ENCODE data around the gene THG1L. TPM values are rescaled to one million over a fixed set of nuclear protein-coding genes. Genes with fewer than 3 reads are reported as not detected.

THG1L gene
- total and polyA plus RNA-seq, 2 donors (not counting 1 experiment from before 2014, with no cell fraction given), result 16.1 to 37.3 TPM

DNA sequence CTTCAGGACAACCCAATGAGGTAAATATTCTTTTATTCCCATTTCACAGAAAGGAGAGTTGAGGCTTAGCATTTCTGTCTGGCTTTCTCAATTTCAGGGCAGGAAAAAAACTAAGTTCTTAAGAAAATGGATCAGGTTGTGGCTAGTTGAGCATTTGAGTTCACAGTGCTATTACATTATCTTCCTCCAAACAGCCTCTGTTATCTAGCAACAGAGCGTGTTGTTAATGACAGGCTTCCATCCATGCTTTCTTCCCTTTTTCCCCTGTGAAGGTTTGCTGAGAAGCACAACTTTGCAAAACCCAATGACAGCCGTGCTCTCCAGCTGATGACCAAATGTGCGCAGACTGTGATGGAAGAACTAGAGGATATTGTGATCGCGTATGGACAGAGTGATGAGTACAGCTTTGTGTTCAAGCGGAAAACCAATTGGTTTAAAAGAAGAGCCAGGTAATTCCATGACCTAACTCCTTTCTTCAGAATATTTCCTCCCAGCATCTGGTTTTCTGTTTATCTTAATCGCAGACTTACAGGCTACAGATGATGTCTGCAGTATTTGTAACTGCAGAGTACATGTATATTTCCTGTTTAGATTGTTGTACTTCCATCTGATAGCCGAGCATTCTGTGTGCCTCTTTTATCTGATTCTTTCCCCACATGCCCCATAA lies 1.5 kb downstream of the THG1L start:
- H3K27ac ChIP-seq (ENCODE audit: insufficient read depth, low read length), result no peak overlapping the region
- DNase-seq (ENCODE audit: low read depth in 2 of 2), result no peak

DNA sequence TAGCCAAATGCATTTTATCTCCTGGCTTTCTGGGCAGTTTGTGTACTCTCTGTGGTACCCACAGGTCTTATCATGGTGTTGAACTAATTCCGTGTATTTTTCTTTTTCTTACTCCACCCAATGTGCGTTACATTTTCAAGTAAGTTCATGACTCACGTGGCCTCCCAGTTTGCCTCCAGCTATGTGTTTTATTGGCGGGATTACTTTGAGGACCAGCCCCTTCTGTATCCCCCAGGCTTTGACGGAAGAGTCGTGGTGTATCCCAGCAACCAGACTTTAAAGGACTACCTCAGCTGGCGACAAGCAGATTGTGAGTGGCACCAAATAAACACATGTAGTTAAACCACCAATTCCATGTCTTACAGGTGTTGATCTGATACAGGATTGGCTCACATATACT lies 3.2 kb downstream of the THG1L start:
- DNase-seq (ENCODE audit: low read depth in 2 of 2), result no peak
- no peak for TF ChIP-seq EZH2 (IDR thresholded peaks at IDR 0.05; ENCODE audit: low read length, missing control alignments)
- TF ChIP-seq, protein P1, sequence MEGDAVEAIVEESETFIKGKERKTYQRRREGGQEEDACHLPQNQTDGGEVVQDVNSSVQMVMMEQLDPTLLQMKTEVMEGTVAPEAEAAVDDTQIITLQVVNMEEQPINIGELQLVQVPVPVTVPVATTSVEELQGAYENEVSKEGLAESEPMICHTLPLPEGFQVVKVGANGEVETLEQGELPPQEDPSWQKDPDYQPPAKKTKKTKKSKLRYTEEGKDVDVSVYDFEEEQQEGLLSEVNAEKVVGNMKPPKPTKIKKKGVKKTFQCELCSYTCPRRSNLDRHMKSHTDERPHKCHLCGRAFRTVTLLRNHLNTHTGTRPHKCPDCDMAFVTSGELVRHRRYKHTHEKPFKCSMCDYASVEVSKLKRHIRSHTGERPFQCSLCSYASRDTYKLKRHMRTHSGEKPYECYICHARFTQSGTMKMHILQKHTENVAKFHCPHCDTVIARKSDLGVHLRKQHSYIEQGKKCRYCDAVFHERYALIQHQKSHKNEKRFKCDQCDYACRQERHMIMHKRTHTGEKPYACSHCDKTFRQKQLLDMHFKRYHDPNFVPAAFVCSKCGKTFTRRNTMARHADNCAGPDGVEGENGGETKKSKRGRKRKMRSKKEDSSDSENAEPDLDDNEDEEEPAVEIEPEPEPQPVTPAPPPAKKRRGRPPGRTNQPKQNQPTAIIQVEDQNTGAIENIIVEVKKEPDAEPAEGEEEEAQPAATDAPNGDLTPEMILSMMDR (conservative IDR thresholded peaks at IDR 0.05 in 1 of 2, IDR thresholded peaks at IDR 0.05 in 1 of 2; ENCODE audit: low read depth in 1 of 2, low read length in 2 of 2), result no peak

More for the DNA sequence above, 1.5 kb downstream of the THG1L start:
- no peaks in the 10 kb centered on the region for H3K79me2 ChIP-seq (ENCODE audit: control insufficient read depth, insufficient read depth, low read length)
- no peaks in the 10 kb centered on the region for H3K9me3 ChIP-seq (ENCODE audit: control insufficient read depth, insufficient read depth, low read depth, low read length)
- H4K20me1 ChIP-seq (ENCODE audit: control insufficient read depth, extremely low read depth, insufficient read depth, low read length), result no peaks in the 10 kb centered on the region
- H3K4me3 ChIP-seq (replicated peaks in 1 of 4; ENCODE audit: control extremely low read depth in 1 of 4, insufficient read depth in 1 of 4, low read depth in 3 of 4, low read length in 4 of 4), result no peak overlapping the region
- H3K4me1 ChIP-seq (ENCODE audit: control insufficient read depth, extremely low read depth, insufficient read depth, low read length), result no peaks in the 10 kb centered on the region
- H3K36me3 ChIP-seq (ENCODE audit: control insufficient read depth, insufficient read depth, low read length), result no peaks in the 10 kb centered on the region
- H3K4me2 ChIP-seq (ENCODE audit: extremely low read depth, insufficient read depth, low read length), result no peak overlapping the region
- TF ChIP-seq, protein P1 (conservative IDR thresholded peaks at IDR 0.05 in 1 of 2, IDR thresholded peaks at IDR 0.05 in 1 of 2; ENCODE audit: low read depth in 1 of 2, low read length in 2 of 2), result no peak
- no peak for TF ChIP-seq EZH2 (IDR thresholded peaks at IDR 0.05; ENCODE audit: low read length, missing control alignments)
- H2AFZ ChIP-seq (ENCODE audit: low read length), result no peak overlapping the region
- H3K9ac ChIP-seq (ENCODE audit: insufficient read depth, low read length), result no peak overlapping the region
- H3K27me3 ChIP-seq (ENCODE audit: control insufficient read depth, insufficient read depth, low read length), result no peaks in the 10 kb centered on the region

DNA sequence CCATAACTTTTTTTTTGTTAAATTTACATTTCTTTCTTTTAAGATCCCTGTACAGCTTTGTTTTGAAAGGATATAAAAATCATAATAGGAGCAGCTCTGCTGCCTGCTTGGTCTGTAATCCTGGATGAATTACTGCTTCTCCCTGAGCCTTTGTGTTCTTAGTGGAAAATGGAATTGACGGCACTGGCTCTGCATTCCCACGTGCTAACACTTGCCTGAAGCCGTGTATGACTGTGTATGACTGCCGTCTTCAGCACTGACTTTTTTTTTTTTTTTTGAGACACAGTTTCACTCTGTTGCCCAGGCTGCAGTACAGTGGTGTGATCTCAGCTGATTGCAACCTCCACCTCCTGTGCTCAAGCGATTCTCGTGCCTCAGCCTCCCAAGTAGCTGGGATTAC lies 4.8 kb downstream of the THG1L start:
- Histone ChIP-seq H3K27ac (ENCODE audit: insufficient read depth, low read length) (no peak overlapping the region), H4K20me1 (ENCODE audit: control insufficient read depth, extremely low read depth, insufficient read depth, low read length) (no peaks in the 10 kb centered on the region), H3K4me1 (ENCODE audit: control insufficient read depth, extremely low read depth, insufficient read depth, low read length) (no peaks in the 10 kb centered on the region), H3K4me2 (ENCODE audit: extremely low read depth, insufficient read depth, low read length) (no peak overlapping the region), H3K9me3 (ENCODE audit: control insufficient read depth, insufficient read depth, low read depth, low read length) (no peaks in the 10 kb centered on the region), H2AFZ (ENCODE audit: low read length) (no peak overlapping the region), H3K27me3 (ENCODE audit: control insufficient read depth, insufficient read depth, low read length) (no peaks in the 10 kb centered on the region), H3K9ac (ENCODE audit: insufficient read depth, low read length) (no peak overlapping the region), H3K36me3 (ENCODE audit: control insufficient read depth, insufficient read depth, low read length) (no peaks in the 10 kb centered on the region), H3K79me2 (ENCODE audit: control insufficient read depth, insufficient read depth, low read length) (no peaks in the 10 kb centered on the region), H3K4me3 (replicated peaks in 1 of 4; ENCODE audit: control extremely low read depth in 1 of 4, insufficient read depth in 1 of 4, low read depth in 3 of 4, low read length in 4 of 4) (no peak overlapping the region)
- no peak for TF ChIP-seq EZH2 (IDR thresholded peaks at IDR 0.05; ENCODE audit: low read length, missing control alignments)
- TF ChIP-seq, protein P1 (conservative IDR thresholded peaks at IDR 0.05 in 1 of 2, IDR thresholded peaks at IDR 0.05 in 1 of 2; ENCODE audit: low read depth in 1 of 2, low read length in 2 of 2), result no peak
- no peak for DNase-seq (ENCODE audit: low read depth in 2 of 2)

More for the DNA sequence above, 3.2 kb downstream of the THG1L start:
- Histone ChIP-seq H3K4me1 (ENCODE audit: control insufficient read depth, extremely low read depth, insufficient read depth, low read length) (no peaks in the 10 kb centered on the region), H3K4me3 (replicated peaks in 1 of 4; ENCODE audit: control extremely low read depth in 1 of 4, insufficient read depth in 1 of 4, low read depth in 3 of 4, low read length in 4 of 4) (no peak overlapping the region), H3K4me2 (ENCODE audit: extremely low read depth, insufficient read depth, low read length) (no peak overlapping the region), H3K36me3 (ENCODE audit: control insufficient read depth, insufficient read depth, low read length) (no peaks in the 10 kb centered on the region), H3K79me2 (ENCODE audit: control insufficient read depth, insufficient read depth, low read length) (no peaks in the 10 kb centered on the region), H2AFZ (ENCODE audit: low read length) (no peak overlapping the region), H3K9ac (ENCODE audit: insufficient read depth, low read length) (no peak overlapping the region), H3K27ac (ENCODE audit: insufficient read depth, low read length) (no peak overlapping the region), H3K9me3 (ENCODE audit: control insufficient read depth, insufficient read depth, low read depth, low read length) (no peaks in the 10 kb centered on the region), H3K27me3 (ENCODE audit: control insufficient read depth, insufficient read depth, low read length) (no peaks in the 10 kb centered on the region), H4K20me1 (ENCODE audit: control insufficient read depth, extremely low read depth, insufficient read depth, low read length) (no peaks in the 10 kb centered on the region)

All from fibroblast of lung (primary cell).